Measurements from ENCODE around the gene UNC93B1.
"Not testable (repeated sequence)": the region's sequence is repeated elsewhere in the genome, so short reads cannot be mapped to it uniquely, and the experiment has no call there.

The UNC93B1 gene

DNA sequence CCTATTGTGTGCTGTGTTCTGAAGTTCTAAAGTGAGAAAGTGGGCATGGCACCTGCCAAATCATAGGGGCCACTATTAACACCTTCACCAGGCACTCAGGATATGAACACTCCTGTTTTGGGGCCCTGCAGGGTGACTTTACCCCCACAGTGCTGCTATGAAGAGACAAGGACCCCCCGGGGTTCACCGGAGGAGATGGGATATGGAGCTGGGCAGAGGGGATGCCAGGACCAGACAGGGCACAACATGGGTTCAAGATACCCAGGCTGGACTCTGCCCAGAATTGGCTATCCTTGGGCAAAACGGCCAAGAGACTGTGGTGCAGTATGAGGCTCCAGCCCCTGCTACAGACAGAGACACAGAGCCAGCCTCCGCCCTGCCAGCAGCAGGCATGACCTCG lies 9.5 kb downstream of the UNC93B1 start:
- DNase-seq (ENCODE audit: low read depth in 2 of 3, low spot score in 1 of 3): not testable (repeated sequence)

DNA sequence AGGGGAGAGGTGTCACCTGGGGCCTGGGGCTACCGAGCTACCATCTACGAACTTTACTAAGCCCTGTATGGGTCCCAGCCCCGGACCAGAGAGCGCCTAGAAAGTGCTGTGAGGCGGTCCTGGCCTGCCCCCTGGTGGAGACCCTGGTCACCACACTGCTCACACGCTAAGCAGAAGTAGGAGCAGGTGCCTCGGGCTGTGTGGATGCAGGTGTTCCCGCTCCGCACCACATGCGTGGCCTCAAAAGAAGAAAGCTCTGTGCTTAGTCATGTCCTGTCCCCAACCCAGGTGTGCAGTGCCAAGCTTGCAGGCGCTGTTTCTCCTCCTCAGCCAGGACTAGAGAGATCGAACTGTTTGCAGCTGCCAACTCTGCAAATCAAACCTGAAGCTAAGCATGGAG lies 10.1 kb downstream of the UNC93B1 start:
- DNase-seq (ENCODE audit: low read depth in 2 of 3, low spot score in 1 of 3): peak; percentile 20 to 44 (median 21)

DNA sequence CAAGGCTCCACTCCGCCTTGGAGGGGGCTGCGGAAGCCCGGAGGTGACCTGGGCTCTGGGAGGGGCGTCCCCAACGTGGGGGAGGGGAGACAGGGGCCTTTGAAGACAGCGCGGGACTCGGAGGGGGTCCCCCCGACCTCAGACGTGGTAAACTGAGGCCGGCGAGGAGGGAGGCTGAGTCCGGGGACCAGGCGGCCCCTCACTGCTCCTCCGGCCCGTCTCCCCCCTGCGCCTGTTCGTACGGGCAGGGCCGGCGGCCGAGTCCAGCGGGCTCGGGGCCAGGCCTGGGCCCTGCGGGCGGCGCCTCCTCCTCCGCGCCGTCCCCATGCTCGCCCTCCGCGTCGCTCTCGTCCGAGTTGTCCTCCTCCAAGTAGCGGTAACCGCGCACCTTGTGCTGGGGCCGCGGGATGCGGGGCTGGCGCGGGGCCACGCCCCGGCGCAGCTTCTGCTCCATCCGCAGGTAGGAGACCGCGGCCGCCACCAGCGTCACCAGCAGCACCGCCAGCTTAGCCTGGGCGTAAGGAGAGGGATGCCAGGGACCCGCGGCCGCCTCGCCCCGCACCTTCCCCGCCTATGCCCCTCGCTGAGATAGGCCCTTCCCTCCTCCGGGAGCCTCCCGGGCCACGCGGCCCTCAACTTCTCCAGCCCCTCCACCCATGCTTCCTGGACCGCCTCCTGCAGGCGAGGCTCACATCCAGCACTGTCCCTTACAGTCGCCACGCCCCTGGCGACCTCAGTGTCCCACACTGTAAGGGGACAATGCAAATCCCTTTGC lies 12.4 kb downstream of the UNC93B1 start:
- not testable (repeated sequence) for DNase-seq (ENCODE audit: low read depth in 2 of 3, low spot score in 1 of 3)

DNA sequence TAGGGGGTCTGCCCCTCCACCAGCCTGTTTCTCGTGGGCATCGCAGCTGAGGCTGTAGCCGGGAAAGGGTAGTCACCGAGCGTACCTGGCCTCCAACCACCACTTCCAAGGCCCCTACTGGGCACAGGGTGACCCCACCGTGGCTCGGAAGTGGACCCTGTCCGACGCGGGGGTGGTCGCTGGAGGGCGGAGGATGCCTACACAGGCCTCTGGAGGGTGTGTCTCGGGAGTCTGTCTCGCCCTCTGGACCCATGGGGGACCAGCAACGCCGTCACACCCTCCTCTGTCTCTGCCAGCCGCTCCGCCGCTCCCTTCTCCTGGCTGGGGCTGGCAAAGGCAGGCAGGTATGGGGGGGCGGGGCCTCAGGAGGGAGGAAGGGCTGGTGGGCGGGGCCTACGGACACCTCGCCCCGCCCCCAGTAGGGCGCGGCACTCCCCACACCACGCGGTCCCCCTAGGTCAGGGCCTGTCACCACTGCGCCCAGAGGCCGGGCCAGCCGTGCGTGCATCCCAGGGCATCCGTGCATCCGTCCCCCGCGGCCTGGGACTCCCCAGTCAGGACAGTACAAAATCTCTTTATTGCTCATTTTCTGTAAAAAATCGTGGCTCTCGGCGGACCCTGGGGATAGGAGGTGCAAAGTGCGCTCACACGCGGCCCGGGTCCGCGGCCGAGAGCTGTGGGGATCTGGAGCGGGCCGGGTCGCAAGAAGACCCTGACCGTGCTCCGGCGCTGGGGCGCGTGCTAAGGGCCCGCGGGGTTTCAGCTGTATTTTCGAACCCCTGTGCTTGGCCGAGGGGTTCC lies 13.2 kb downstream of the UNC93B1 start:
- DNase-seq (ENCODE audit: low read depth in 2 of 3, low spot score in 1 of 3): not testable (repeated sequence)

DNA sequence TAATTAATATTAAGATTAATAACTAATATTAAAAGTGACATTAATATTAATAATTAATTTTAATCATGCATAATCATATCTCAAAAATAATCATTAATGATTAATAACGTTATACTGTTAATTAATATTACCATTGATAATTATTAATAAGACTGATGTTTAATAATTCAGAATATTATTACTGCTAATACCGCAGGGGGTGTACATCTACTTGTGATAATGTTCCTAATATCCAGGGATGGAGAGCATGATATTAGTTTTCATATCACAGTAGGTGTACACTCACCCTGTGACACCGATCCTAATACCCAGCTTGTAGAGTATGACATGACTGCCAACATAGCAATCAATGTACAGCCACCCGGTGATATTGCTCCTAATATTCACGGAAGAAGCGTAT lies 18.6 kb downstream of the UNC93B1 start:
- not testable (repeated sequence) for DNase-seq (ENCODE audit: low read depth in 2 of 3, low spot score in 1 of 3)

DNA sequence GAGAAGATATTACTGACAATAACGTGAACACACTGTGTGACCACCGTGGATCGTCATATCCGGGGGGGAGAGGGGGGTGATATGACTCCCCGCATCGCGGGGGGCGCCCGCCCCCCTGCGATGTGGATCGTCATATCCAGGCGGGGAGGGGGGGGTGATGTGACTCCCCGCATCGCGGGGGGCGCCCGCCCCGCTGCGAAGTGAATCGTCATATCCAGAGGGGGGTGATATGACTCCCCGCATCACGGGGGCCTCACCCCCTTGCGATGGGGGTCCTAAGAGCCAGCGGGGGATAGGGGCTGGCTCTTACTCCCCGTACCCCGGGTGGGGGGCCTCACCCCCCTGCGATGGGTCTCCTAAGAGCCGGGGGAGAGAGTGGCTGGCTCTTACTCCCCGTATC lies 19.9 kb downstream of the UNC93B1 start:
- DNase-seq (ENCODE audit: low read depth in 2 of 3, low spot score in 1 of 3): no peak

DNA sequence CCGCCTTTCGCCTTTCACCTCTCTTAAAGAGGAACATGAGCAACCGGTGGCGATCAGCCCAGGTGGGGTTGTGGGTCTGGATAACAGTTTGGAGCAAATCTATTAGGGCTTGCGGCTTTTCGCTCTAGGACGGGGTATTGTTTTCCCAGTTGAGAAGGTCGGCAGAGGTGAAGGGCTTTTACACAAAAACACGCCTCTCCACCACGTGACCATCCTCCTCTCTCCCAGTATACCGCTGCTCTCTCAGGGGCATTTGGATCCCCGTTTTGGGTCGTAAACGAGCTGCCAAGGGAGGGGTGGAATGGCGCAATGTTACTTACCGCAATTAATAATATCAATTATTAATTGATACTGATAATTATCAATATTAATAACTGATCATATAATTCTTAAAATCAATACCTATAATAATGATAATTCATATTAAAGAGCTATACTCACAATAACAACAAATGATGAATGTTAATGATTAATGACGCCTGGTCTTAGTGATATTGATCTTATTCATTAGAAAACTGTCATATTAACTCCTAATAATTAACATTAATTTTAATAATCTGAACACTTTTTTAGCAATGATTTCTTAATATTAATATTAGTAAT lies 21.5 kb downstream of the UNC93B1 start:
- not testable (repeated sequence) for DNase-seq (ENCODE audit: low read depth in 2 of 3, low spot score in 1 of 3)

DNA sequence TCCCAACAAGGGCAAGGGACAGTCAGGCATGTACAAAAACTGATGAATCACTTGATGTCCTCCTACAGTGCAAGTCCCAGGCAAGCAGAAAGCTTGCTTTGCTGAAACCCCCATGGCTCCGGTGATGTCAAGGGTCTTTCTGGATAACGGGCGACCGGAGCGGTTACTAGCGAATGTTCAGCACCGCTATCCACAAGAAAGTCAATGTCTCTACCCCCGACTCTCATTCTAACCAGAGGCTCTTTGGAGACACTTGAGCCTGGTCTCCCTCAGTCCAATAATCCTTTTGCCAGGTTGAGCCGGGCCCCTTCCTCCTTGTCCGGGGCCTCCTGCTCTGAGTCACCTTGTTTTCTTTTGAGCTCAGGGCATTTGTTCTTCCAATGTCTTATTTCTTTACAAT lies 22.7 kb downstream of the UNC93B1 start:
- DNase-seq (ENCODE audit: low read depth in 2 of 3, low spot score in 1 of 3): not testable (repeated sequence)

DNA sequence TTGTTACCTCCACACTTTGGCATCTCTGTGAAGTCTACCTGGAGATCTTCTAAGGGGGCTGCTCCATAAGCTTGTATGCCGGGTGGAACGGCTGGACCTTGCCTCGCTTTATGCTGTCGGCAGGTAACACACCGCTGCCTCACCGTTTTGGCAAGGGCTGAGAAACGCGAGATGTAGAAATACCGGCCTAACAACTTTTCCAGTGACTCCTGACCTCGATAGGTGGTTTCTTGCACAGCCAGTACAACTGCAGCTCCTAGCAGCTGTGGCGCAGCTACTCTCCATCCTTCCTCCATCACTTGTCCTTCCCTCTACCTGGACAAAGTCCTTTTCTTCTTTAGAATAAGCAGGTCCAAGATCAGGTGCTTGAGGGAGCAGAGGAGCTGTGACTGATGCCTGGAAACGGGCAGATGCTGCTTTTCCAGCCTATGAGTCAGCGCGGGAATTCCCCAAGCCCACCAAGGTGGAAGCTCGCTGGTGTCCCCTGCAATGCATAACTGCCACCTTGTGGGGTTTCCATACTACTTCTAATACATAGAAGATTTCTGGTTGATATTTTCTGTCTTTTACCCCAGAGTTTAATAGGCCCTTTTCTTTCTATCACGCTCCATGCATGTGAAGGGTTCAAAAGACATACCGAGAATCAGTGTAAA lies 25.0 kb downstream of the UNC93B1 start:
- not testable (repeated sequence) for DNase-seq (ENCODE audit: low read depth in 2 of 3, low spot score in 1 of 3)

DNA sequence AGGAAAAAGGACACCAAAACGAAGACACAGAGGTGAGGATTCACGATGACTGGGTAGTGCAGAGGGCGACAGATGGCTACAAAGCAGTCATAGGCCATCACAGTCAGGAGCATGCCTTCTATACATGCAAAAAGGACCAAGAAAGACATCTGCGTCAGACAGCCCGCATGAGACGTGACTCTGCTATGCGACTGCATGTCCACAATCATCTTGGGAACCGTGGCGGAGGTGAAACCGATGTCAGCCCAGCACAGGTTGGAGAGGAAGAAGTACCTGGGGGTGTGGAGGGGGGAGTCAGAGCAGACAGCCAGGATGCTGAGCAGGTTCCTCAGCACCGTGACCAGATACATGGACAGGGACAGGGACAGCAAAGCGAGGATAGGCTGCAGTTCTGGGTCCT lies 29.2 kb downstream of the UNC93B1 start:
- DNase-seq (ENCODE audit: low read depth in 2 of 3, low spot score in 1 of 3): not testable (repeated sequence)

DNA sequence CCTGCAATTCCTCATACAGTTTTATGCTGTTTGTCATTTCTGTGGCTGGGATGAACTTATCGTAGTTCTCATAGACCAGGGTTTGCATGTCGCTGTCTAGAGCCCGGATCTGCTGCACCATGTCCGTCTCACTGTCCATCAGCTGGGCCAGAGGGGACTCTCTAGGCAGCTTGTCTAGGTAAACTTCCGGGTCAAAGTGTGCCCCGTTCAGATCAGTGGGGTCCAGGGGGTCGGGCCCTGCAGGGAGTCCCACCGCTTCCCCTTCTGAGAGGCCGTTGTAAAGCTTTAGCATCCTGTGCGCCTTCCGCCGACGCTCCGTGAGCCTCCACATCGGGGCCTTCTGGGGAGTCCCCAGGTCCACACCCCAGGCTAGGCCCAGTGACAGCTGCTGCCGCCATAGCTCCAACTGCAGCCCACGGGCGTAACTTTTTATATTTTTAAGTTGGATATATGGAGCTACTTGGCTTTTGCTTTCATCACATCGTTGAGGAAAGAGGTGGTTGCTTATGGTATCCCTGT lies 38.0 kb downstream of the UNC93B1 start:
- DNase-seq (ENCODE audit: low read depth in 2 of 3, low spot score in 1 of 3): not testable (repeated sequence)

DNA sequence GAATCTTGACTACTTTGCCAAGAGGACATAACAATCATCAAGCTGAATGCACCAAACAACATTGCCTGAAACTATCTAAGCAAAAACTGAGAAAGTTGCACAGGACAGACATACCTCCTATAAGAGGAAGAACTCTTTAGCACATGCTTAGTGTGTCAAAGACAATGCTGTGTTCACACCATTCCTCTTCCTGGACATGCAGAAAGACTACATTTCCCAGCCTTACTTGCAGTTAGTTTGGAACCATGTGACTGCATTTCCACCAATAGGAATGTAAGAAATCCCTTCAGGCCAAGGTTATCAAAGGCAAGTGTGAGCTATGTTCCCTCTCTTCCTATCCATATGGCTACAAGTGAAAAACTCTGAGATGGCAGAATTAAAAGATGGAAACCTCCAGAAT lies 39.2 kb downstream of the UNC93B1 start:
- DNase-seq (ENCODE audit: low read depth in 2 of 3, low spot score in 1 of 3): not testable (repeated sequence)

DNA sequence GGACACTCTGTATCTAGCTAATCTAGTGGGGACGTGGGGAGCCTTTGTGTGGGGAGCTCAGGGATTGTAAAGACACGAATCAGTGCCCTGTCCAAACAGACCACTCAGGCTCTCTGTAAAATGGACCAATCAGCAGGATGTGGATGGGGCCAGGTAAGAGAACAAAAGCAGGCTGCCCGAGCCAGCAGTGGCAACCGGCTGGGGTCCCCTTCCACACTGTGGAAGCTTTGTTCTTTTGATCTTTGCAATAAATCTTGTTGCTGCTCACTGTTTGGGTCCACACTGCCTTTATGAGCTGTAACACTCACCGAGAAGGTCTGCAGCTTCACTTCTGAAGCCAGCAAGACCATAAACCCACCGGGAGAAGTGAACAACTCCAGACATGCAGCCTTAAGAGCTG lies 40.0 kb downstream of the UNC93B1 start:
- not testable (repeated sequence) for DNase-seq (ENCODE audit: low read depth in 2 of 3, low spot score in 1 of 3)

DNA sequence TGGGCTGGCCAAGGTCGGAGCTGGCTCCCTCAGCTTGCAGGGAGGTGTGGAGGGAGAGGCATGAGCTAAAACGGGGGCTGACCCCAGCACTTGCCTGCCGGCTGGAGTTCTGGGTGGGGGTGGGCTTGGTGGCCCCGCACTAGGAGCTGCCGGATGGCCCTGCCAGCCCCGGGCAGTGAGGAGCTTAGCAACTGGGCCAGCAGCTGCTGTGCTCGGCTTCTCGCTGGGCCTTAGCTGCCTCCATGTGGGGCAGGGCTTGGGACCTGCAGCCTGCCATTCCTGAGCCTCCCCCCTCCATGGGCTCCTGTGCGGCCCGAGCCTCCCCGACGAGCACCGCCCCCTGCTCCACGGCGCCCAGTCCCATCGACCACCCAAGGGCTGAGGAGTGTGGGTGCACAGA lies 40.7 kb downstream of the UNC93B1 start:
- DNase-seq (ENCODE audit: low read depth in 2 of 3, low spot score in 1 of 3): not testable (repeated sequence)

DNA sequence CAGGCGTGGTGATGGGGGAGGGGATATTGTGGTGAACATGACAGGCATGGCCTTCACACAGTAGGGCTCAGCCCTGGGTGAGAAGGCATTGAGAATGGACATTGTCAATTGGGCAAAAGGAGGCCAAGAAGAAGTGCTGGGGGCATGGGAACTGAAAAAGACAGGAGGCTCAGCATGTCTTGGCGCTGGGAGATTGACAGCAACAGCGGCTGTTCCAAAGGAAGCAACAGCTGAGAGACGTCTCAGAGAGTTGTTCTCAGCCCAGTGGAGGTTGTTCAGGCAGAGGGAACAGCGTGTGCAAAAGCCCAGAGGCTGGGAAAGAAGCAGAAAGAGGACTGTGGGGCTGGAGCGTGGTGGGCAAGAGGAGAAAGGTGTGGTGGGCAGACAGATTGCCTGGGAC lies 47.7 kb downstream of the UNC93B1 start:
- DNase-seq (ENCODE audit: low read depth in 2 of 3, low spot score in 1 of 3): not testable (repeated sequence)

DNA sequence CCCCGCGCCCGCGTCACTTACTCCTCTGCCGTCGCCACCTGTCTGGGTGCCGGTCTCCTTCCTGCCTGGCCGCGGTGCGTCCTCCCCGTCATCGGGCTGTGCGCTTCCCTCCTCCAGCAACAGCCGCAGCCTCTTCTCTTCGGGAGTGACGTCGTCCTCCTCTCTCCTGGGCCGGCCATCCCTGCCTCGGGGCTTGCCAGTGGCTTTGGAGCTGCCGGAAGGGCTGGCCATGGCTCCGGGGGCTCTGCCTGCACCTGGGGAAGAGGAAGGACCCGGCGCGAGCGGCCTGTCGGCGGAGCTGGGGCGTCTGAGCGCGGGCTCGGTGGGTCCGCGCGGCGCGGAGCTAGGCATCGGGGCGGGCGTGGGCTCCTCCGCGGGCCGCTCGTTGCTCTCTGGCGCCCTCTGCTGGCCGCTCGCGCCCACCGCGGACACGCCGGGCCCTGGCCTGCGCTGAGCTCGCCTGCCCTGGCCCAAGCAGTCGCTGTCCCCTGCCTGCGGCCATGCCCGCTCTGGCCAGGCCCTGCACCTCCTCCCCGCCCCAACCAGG lies 48.4 kb downstream of the UNC93B1 start:
- peak; percentile 42 to 75 (median 69) for DNase-seq (ENCODE audit: low read depth in 2 of 3, low spot score in 1 of 3)

DNA sequence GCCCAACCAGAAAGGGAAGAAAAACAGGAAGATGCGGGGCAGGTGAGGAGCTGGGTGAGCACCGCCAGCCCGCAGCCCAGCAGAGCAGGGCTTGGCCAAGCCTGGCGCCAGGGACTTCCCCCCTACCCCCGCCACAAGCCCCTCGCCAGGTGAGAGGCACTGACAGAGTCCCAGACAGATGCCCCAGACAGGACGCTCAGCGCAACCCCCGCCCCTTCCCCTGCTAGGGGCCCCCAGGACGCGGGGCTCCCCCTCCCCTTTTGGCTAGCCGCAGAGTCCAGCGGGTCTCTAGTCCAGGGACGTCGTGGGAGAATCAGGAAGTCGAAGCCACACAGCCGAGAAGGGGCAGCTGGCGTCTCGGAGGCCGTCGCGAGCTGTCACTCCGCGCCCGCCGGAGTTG lies 48.9 kb downstream of the UNC93B1 start:
- DNase-seq (ENCODE audit: low read depth in 2 of 3, low spot score in 1 of 3): not testable (repeated sequence)

DNA sequence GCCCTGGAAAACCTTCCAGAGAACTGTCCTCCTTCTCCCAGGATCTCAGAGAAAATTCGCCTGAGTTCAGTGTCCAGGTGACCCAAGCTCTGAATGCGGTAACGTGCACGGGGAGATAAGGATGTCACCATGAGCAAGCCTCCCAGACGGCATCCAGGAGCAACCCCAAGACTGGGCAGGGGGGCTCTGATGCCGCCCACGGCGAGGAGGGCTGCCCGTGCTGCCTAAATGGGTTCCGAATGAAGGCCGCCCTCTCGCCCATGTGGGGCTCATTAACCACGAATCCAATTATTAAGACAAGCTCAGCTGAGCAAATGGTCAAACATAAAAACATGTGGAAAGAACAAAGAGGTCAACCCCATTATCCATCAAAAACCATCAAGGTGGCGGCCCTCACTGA lies 49.6 kb downstream of the UNC93B1 start:
- not testable (repeated sequence) for DNase-seq (ENCODE audit: low read depth in 2 of 3, low spot score in 1 of 3)

DNA sequence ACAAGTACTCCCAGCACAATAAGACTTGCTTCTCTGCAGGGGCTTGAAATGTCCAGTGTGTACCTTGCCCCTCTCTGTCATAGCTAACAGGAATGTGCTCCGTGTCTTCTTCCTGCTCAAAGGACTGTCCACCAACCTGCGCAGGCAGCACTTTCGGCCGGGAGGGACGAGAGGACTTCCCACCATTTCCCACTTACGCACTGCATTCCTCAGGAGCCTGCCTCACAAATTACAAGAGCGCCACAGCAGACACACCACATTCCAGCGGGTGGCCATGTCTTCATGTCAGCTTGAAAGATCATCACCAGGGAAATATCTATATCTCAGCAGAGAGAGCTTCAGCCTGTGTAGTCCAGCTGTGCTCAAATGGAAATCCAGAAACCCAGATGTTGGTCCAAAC lies 53.2 kb downstream of the UNC93B1 start:
- not testable (repeated sequence) for DNase-seq (ENCODE audit: low read depth in 2 of 3, low spot score in 1 of 3)

DNA sequence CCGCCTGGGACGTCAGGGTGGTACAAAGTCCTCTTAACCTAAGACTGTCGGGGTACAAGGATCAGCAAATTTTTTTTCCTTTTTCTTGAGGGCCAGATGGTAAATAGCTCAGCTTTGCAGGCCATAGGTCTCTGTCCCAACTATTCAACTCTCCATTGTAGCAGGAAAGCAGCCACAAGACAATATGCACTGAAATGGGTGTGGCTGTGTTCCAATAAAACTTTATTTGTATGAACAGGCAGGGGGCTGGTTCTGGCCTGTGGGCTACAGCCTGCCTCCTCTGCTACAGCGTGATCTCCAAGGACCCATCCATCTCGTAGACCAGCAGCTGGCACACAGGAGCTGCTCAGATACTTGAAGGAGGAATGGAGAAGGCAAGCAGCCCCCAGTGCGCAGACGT lies 56.1 kb downstream of the UNC93B1 start:
- DNase-seq (ENCODE audit: low read depth in 2 of 3, low spot score in 1 of 3): not testable (repeated sequence)

DNA sequence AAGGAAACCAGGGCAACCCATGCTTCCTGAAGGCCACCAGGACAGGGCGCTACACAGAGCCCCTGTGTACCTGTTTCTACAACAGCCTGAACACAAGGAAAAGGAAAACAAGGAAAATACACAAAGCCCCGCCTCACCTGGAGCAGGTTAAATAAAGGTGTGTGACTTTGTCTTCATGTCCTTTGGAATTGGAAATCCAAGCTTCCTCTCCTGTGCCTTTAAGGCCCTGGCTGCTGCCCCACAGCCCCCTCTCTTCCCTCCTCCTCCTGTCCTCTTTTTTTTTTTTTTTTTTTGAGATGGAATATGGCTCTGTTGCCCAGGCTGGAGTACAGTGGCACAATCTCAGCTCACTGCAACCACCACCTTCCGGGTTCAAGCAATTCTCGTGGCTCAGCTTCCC lies 57.5 kb downstream of the UNC93B1 start:
- not testable (repeated sequence) for DNase-seq (ENCODE audit: low read depth in 2 of 3, low spot score in 1 of 3)
